Thyroid gland (tissue), 4 donors: ENCODE data around the gene HSPA12A. TPM values are rescaled to one million over a fixed set of nuclear protein-coding genes. Genes with fewer than 3 reads are reported as not detected.
A peak's percentile ranks its signal among the peaks of the same experiment; 100 is the strongest.

Experiments used
- DNase-seq, 2 donors: peaks; one replicate each; pipeline ENCODE4 v3.0.0-alpha.2; 2019
- H3K27ac ChIP-seq, 3 donors: fragments of 200-600 bp; sonication (generic); 1 replicate in 2 of 3; 2 replicates in 1 of 3; pipeline ENCODE4 v1.5.1; 2016 to 2019; ENCODE audit warnings: mild to moderate bottlenecking in 1 of 3, moderate library complexity in 1 of 3
- H3K27me3 ChIP-seq: fragments of 200-600 bp; sonication (generic); one replicate; pipeline ENCODE4 v1.5.1; 2019
- H3K36me3 ChIP-seq, 2 donors: fragments of 200-600 bp; sonication (generic); one replicate each; pipeline ENCODE4 v1.5.1; 2016 to 2019
- H3K4me1 ChIP-seq, 2 donors: fragments of 200-600 bp; sonication (generic); one replicate each; pipeline ENCODE4 v1.5.1; 2017 to 2019
- H3K4me3 ChIP-seq, 3 donors: fragments of 200-600 bp; sonication (generic); replicated peaks in 1 of 3; 1 replicate in 2 of 3; 2 replicates in 1 of 3; pipeline ENCODE4 v1.5.1; 2016; ENCODE audit warnings: mild to moderate bottlenecking in 1 of 3
- H3K9me3 ChIP-seq: fragments of 200-600 bp; sonication (generic); one replicate; pipeline ENCODE4 v1.5.1; 2017
- POLR2A ChIP-seq, 2 donors: fragments of 450-650 bp; IDR thresholded peaks; one replicate each; pipeline ENCODE4 v1.6.1; 2017; ENCODE audit warnings: antibody characterized with exemption in 2 of 2, mild to moderate bottlenecking in 2 of 2, moderate library complexity in 1 of 2
- WGBS, 2 donors: methylation state at CpG; one replicate each; pipeline ENCODE4 v1.1.5; 2017; 5-methylcytosine and 5-hydroxymethylcytosine counted together
- intact Hi-C: fragments of 100-400 bp; cut with DNase I; formaldehyde crosslinking; loops from one replicate; pipeline ENCODE4 v1.15.1; 2023
- total RNA-seq, 4 donors: library from RNA; depleted of rRNA; stranded (reverse); fragments of >200 nt; gene quantifications; one replicate each; pipeline ENCODE4 v1.2.3, GENCODE V29; 2016
- TF ChIP-seq, protein P1 (sequence below), 6 experiments: fragments of 200-600 bp in 3 of 6; fragments of 450-650 bp in 3 of 6; sonication (generic) in 3 of 6; IDR thresholded peaks; one replicate each; pipeline ENCODE4 v1.5.1; 2016 to 2019; ENCODE audit warnings: antibody characterized with exemption in 6 of 6, mild to moderate bottlenecking in 2 of 6, inconsistent platforms in 1 of 6, moderate library complexity in 1 of 6

The HSPA12A gene
- total RNA-seq, 4 donors from 2014 or later, result 22.6 to 37.3 (median 34.6) TPM

GRCh38 chr10:116696919-116697318, 45.4 kb downstream of the HSPA12A start:
- Histone ChIP-seq H3K4me1 (peaks cover 24 to 41% of the 10 kb centered on the region in 2 donors), H3K4me3 (no peak overlapping the region), H3K36me3 (no peaks in the 10 kb centered on the region), H3K27me3 (no peaks in the 10 kb centered on the region), H3K27ac (no peak overlapping the region), H3K9me3 (no peaks in the 10 kb centered on the region)
- no peak for DNase-seq
- WGBS, 2 donors, result 93 to 96% methylated on average over 1 of the region's 1 CpG
- TF ChIP-seq, protein P1, sequence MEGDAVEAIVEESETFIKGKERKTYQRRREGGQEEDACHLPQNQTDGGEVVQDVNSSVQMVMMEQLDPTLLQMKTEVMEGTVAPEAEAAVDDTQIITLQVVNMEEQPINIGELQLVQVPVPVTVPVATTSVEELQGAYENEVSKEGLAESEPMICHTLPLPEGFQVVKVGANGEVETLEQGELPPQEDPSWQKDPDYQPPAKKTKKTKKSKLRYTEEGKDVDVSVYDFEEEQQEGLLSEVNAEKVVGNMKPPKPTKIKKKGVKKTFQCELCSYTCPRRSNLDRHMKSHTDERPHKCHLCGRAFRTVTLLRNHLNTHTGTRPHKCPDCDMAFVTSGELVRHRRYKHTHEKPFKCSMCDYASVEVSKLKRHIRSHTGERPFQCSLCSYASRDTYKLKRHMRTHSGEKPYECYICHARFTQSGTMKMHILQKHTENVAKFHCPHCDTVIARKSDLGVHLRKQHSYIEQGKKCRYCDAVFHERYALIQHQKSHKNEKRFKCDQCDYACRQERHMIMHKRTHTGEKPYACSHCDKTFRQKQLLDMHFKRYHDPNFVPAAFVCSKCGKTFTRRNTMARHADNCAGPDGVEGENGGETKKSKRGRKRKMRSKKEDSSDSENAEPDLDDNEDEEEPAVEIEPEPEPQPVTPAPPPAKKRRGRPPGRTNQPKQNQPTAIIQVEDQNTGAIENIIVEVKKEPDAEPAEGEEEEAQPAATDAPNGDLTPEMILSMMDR (IDR thresholded peaks at IDR 0.05), result no peak
- TF ChIP-seq POLR2A (IDR thresholded peaks at IDR 0.05), result no peak
- intact Hi-C loops, result loop anchor here (10.0 kb wide), 1 partner anchor 48 kb away; the partner anchor contains the start of gene HSPA12A

GRCh38 chr10:116694927-116695268, 47.5 kb downstream of the HSPA12A start:
- Histone ChIP-seq H3K9me3 (no peaks in the 10 kb centered on the region), H3K27me3 (no peaks in the 10 kb centered on the region), H3K27ac (peak overlapping the region; percentile 74 to 92 (median 81)), H3K36me3 (no peaks in the 10 kb centered on the region), H3K4me3 (no peak overlapping the region), H3K4me1 (peaks cover 42 to 61% of the 10 kb centered on the region in 2 donors)
- intact Hi-C loops, result loop anchor here (10.0 kb wide), 1 partner anchor 50 kb away; the partner anchor contains the start of gene HSPA12A
- 79 to 82% methylated on average over 3 of the region's 3 CpGs for WGBS, 2 donors
- no peak for TF ChIP-seq POLR2A (IDR thresholded peaks at IDR 0.05)
- TF ChIP-seq, protein P1 (IDR thresholded peaks at IDR 0.05), result no peak
- no peak for DNase-seq

- Histone ChIP-seq H3K4me1 (peaks cover 42 to 60% of the 10 kb centered on the region in 2 donors), H3K27ac (peak overlapping the region; percentile 74 to 92 (median 81)), H3K9me3 (no peaks in the 10 kb centered on the region), H3K27me3 (no peaks in the 10 kb centered on the region), H3K36me3 (no peaks in the 10 kb centered on the region), H3K4me3 (no peak overlapping the region)
- WGBS, 2 donors, result 41 to 49% methylated on average over 14 of the region's 14 CpGs
- peak in 1 of 2 donors; percentile 36 for TF ChIP-seq POLR2A (IDR thresholded peaks at IDR 0.05)
- TF ChIP-seq, protein P1 (IDR thresholded peaks at IDR 0.05), result peak in 1 of 6 experiments; percentile 3
- DNase-seq, result peak; percentile 90 to 91
- intact Hi-C loops, result loop anchor here (10.0 kb wide), 1 partner anchor 50 kb away; the partner anchor contains the start of gene HSPA12A
These were observed 48.0 kb downstream of the HSPA12A start for GRCh38 chr10:116694243-116694926.

GRCh38 chr10:116692225-116692624, 50.1 kb downstream of the HSPA12A start:
- H3K9me3 ChIP-seq, result no peaks in the 10 kb centered on the region
- TF ChIP-seq, protein P1 (IDR thresholded peaks at IDR 0.05), result no peak
- no peak for TF ChIP-seq POLR2A (IDR thresholded peaks at IDR 0.05)

DNA sequence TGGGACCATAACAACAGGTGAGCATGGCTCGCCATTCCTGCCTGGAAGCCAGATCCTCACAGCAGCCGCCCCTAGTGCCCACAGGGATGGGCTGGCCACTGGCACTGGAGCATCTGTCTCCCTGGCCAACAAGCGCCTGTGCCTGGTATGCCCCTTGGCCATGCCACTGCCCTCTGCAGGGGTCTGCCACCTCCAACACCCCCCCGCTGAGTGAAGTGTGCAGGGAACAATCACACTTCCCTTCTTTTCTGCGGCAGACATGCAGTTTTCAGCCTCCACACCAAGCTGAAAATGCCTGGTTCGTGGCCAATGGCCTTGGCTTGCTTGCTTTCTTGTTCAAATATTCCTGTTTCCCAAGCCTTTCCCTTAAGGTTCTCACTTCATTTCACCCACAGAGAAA, 50.7 kb downstream of the HSPA12A start:
- Histone ChIP-seq H3K4me1 (peaks cover 42 to 75% of the 10 kb centered on the region in 2 donors), H3K4me3 (no peak overlapping the region), H3K36me3 (no peaks in the 10 kb centered on the region), H3K27me3 (no peaks in the 10 kb centered on the region), H3K27ac (peak overlapping the region; percentile 3 to 92 (median 81)), H3K9me3 (no peaks in the 10 kb centered on the region)
- WGBS, 2 donors, result 61 to 65% methylated on average over 3 of the region's 6 CpGs
- intact Hi-C loops, result loop anchor here (10.0 kb wide), 1 partner anchor 53 kb away; the partner anchor contains the start of gene HSPA12A
- TF ChIP-seq POLR2A (IDR thresholded peaks at IDR 0.05), result no peak
- TF ChIP-seq, protein P1 (IDR thresholded peaks at IDR 0.05), result no peak
- peak; percentile 13 to 51 for DNase-seq

More at GRCh38 chr10:116692225-116692624, 50.1 kb downstream of the HSPA12A start:
- peak in 1 of 2 donors; percentile 14 for DNase-seq
- intact Hi-C loops, result loop anchor here (10.0 kb wide), 1 partner anchor 53 kb away; the partner anchor contains the start of gene HSPA12A
- H3K4me1 ChIP-seq, result peaks cover 42 to 75% of the 10 kb centered on the region in 2 donors
- 85 to 91% methylated on average over 4 to 7 of the region's 8 CpGs for WGBS, 2 donors
- H3K36me3 ChIP-seq, result no peaks in the 10 kb centered on the region
- H3K4me3 ChIP-seq, result no peak overlapping the region
- H3K27ac ChIP-seq, result peak overlapping the region; percentile 35 to 92 (median 81)
- no peaks in the 10 kb centered on the region for H3K27me3 ChIP-seq
